CD14-positive monocyte (primary cell): ENCODE measurements around the gene KLK14. TPM values are rescaled to one million over a fixed set of nuclear protein-coding genes. Genes with fewer than 3 reads are reported as not detected.

ENCODE experiments used
- DNase-seq, 3 donors: peaks; one replicate each; pipeline ENCODE4 v3.0.0-alpha.2; 2011 to 2022
- H2AFZ ChIP-seq: 2 replicates; pipeline ENCODE4 v1.6.0; 2012; ENCODE audit warnings: mild to moderate bottlenecking, low read depth, low read length, inconsistent platforms; ENCODE audit not compliant: insufficient read depth, poor library complexity, severe bottlenecking
- H3K27ac ChIP-seq, 2 donors: 1 replicate in 1 of 2; 2 replicates in 1 of 2; pipeline ENCODE4 v1.5.1; 2012 to 2013; ENCODE audit warnings: low read length in 2 of 2, control low read depth in 1 of 2, inconsistent platforms in 1 of 2, low read depth in 1 of 2, mild to moderate bottlenecking in 1 of 2
- H3K27me3 ChIP-seq, 2 donors: one replicate each; pipeline versions ENCODE4 v1.6.0 to v1.6.1; 2011 to 2013; ENCODE audit warnings: low read length in 2 of 2; ENCODE audit not compliant: control insufficient read depth in 2 of 2, insufficient read depth in 2 of 2
- H3K36me3 ChIP-seq, 2 donors: replicated peaks in 1 of 2; 1 replicate in 1 of 2; 2 replicates in 1 of 2; pipeline versions ENCODE4 v1.5.1 to v1.6.1; 2012 to 2013; ENCODE audit warnings: low read length in 2 of 2, control low read depth in 1 of 2, inconsistent platforms in 1 of 2, mild to moderate bottlenecking in 1 of 2; ENCODE audit not compliant: insufficient read depth in 2 of 2, control insufficient read depth in 1 of 2
- H3K4me1 ChIP-seq, 2 donors: 1 replicate in 1 of 2; 2 replicates in 1 of 2; pipeline versions ENCODE4 v1.5.1 to v1.6.1; 2012 to 2013; ENCODE audit warnings: low read length in 2 of 2, control low read depth in 1 of 2, inconsistent platforms in 1 of 2, mild to moderate bottlenecking in 1 of 2, moderate library complexity in 1 of 2; ENCODE audit not compliant: insufficient read depth in 2 of 2, control insufficient read depth in 1 of 2
- H3K4me2 ChIP-seq: replicated peaks from 2 replicates; pipeline ENCODE3; 2012; ENCODE audit warnings: low read length, moderate library complexity, mild to moderate bottlenecking; ENCODE audit not compliant: poor library complexity, severe bottlenecking; ENCODE audit errors: extremely low read depth
- H3K4me3 ChIP-seq, 3 experiments: fragments of 200-600 bp in 1 of 3; sonication (generic) in 1 of 3; replicated peaks in 1 of 3; 1 replicate in 2 of 3; 2 replicates in 1 of 3; pipeline ENCODE4 v1.5.1; 2011 to 2013; ENCODE audit warnings: low read length in 3 of 3, mild to moderate bottlenecking in 3 of 3, control low read depth in 2 of 3, low read depth in 2 of 3, inconsistent platforms in 1 of 3, moderate library complexity in 1 of 3
- H3K79me2 ChIP-seq: 2 replicates; pipeline ENCODE4 v1.6.0; 2012; ENCODE audit warnings: mild to moderate bottlenecking, control low read depth, inconsistent platforms, low read length, moderate library complexity; ENCODE audit not compliant: insufficient read depth
- H3K9ac ChIP-seq: 2 replicates; pipeline ENCODE4 v1.6.0; 2017; ENCODE audit warnings: low read length, mild to moderate bottlenecking; ENCODE audit not compliant: insufficient read depth, poor library complexity, severe bottlenecking
- H3K9me3 ChIP-seq, 2 donors: replicated peaks in 1 of 2; 1 replicate in 1 of 2; 2 replicates in 1 of 2; pipeline versions ENCODE4 v1.5.1 to v1.6.1; 2012 to 2013; ENCODE audit warnings: low read length in 2 of 2, control low read depth in 1 of 2; ENCODE audit not compliant: control insufficient read depth in 1 of 2, insufficient read depth in 1 of 2
- H4K20me1 ChIP-seq: 2 replicates; pipeline ENCODE4 v1.6.0; 2012; ENCODE audit warnings: mild to moderate bottlenecking, low read length, control low read depth, moderate library complexity; ENCODE audit not compliant: insufficient read depth
- H3K27ac Mint-ChIP-seq, 7 donors: one replicate each; pipeline ENCODE4 v1.8.0; 2020; ENCODE audit warnings: mild to moderate bottlenecking in 7 of 7, mixed read lengths in 7 of 7, moderate library complexity in 6 of 7, inconsistent platforms in 2 of 7
- H3K27me3 Mint-ChIP-seq, 3 donors: one replicate each; pipeline ENCODE4 v1.8.0; 2021 to 2022; ENCODE audit warnings: low read depth in 3 of 3, mild to moderate bottlenecking in 3 of 3, mixed read lengths in 3 of 3, moderate library complexity in 3 of 3, inconsistent platforms in 1 of 3
- H3K36me3 Mint-ChIP-seq, 2 donors: one replicate each; pipeline ENCODE4 v1.8.0; 2020; ENCODE audit warnings: mixed read lengths in 2 of 2, inconsistent platforms in 1 of 2, mild to moderate bottlenecking in 1 of 2
- H3K4me1 Mint-ChIP-seq: one replicate; pipeline ENCODE4 v1.8.0; 2020; ENCODE audit warnings: mild to moderate bottlenecking, mixed read lengths
- H3K4me3 Mint-ChIP-seq, 2 donors: one replicate each; pipeline ENCODE4 v1.8.0; 2020; ENCODE audit warnings: mild to moderate bottlenecking in 2 of 2, mixed read lengths in 2 of 2, moderate library complexity in 1 of 2
- H3K9me3 Mint-ChIP-seq, 7 donors: one replicate each; pipeline ENCODE4 v1.8.0; 2020 to 2022; ENCODE audit warnings: mixed read lengths in 7 of 7, mild to moderate bottlenecking in 6 of 7, moderate library complexity in 6 of 7, inconsistent platforms in 2 of 7
- CTCF ChIP-seq: fragments of 200-600 bp; IDR thresholded peaks from one replicate; pipeline ENCODE4 v1.8.0; 2022; ENCODE audit warnings: antibody characterized with exemption, mild to moderate bottlenecking
- WGBS: methylation state at CpG from one replicate; pipeline ENCODE4 v1.1.5; 2013; ENCODE audit warnings: missing lambda C conversion rate; ENCODE audit not compliant: insufficient coverage; 5-methylcytosine and 5-hydroxymethylcytosine counted together
- intact Hi-C, 2 donors: fragments of 100-400 bp; cut with micrococcal nuclease; formaldehyde crosslinking; loops; one replicate each; pipeline versions ENCODE4 v1.15.0 to v1.15.1; 2023
- polyA plus RNA-seq, 3 donors: library from polyadenylated mRNA; depleted of rRNA in 1 of 3; unstranded in 2 of 3; stranded (reverse) in 1 of 3; fragments of 300-500 nt in 2 of 3; fragments of >200 nt in 1 of 3; fragmentation: Illumina TruSeq in 2 of 3; gene quantifications; 1 replicate in 2 of 3; 2 replicates in 1 of 3; pipeline ENCODE4 v1.2.3, GENCODE V29; 2012 to 2021

The KLK14 gene
- polyA plus RNA-seq, 3 donors = 0.29 TPM; not detected in 2

GRCh38 chr19:51078104-51078503 is 4.6 kb downstream of the KLK14 start:
- Histone ChIP-seq H3K27me3 (no peaks in the 10 kb centered on the region), H3K9me3 (peaks cover 0 to 11% of the 10 kb centered on the region in 2 donors), H3K36me3 (no peaks in the 10 kb centered on the region), H3K4me3 (no peak overlapping the region), H3K79me2 (no peaks in the 10 kb centered on the region), H3K4me2 (no peak overlapping the region), H2AFZ (no peak overlapping the region), H4K20me1 (no peaks in the 10 kb centered on the region), H3K27ac (no peak overlapping the region), H3K9ac (no peak overlapping the region), H3K4me1 (no peaks in the 10 kb centered on the region)
- Mint-ChIP-seq H3K36me3 (no peaks in the 10 kb centered on the region), H3K4me1 (no peaks in the 10 kb centered on the region), H3K4me3 (no peak overlapping the region), H3K9me3 (peaks cover 0 to 14% (median 9%) of the 10 kb centered on the region in 7 donors), H3K27ac (no peak overlapping the region), H3K27me3 (peaks cover 7 to 27% (median 16%) of the 10 kb centered on the region in 3 donors)
- intact Hi-C loops = no loop called here
- 66% methylated on average over 4 of the region's 6 CpGs for WGBS
- TF ChIP-seq CTCF = no peak
- DNase-seq = no peak

GRCh38 chr19:51076631-51077213 is 6.0 kb downstream of the KLK14 start:
- no peak overlapping the region for H3K4me3 Mint-ChIP-seq
- peaks cover 0 to 16% (median 10%) of the 10 kb centered on the region in 7 donors for H3K9me3 Mint-ChIP-seq
- peaks cover 0 to 12% of the 10 kb centered on the region in 2 donors for H3K9me3 ChIP-seq
- no peak for DNase-seq
- TF ChIP-seq CTCF = no peak
- H3K79me2 ChIP-seq = no peaks in the 10 kb centered on the region
- H3K27ac ChIP-seq = no peak overlapping the region
- intact Hi-C loops = no loop called here
- no peaks in the 10 kb centered on the region for H3K36me3 ChIP-seq
- H3K4me3 ChIP-seq = no peak overlapping the region
- peaks cover 0 to 19% (median 9%) of the 10 kb centered on the region in 3 donors for H3K27me3 Mint-ChIP-seq
- H4K20me1 ChIP-seq = no peaks in the 10 kb centered on the region
- no peaks in the 10 kb centered on the region for H3K27me3 ChIP-seq
- no peak overlapping the region for H3K9ac ChIP-seq
- no peak overlapping the region for H2AFZ ChIP-seq
- no peak overlapping the region for H3K4me2 ChIP-seq
- no peaks in the 10 kb centered on the region for H3K4me1 ChIP-seq
- no peaks in the 10 kb centered on the region for H3K36me3 Mint-ChIP-seq
- peak overlapping the region in 1 of 7 donors; percentile 9 for H3K27ac Mint-ChIP-seq
- H3K4me1 Mint-ChIP-seq = no peaks in the 10 kb centered on the region
- 69% methylated on average over 4 of the region's 14 CpGs for WGBS
